H9 (cell line): Measurements from ENCODE around the gene IMPACT. TPM values are rescaled to one million over a fixed set of nuclear protein-coding genes. Genes with fewer than 3 reads are reported as not detected.

Experiments
- DNase-seq: peaks from one replicate; pipeline ENCODE4 v3.0.0-alpha.2; 2017
- H2AFZ ChIP-seq: one replicate; pipeline ENCODE4 v1.6.1; 2013; ENCODE audit warnings: mild to moderate bottlenecking, low read length, control low read depth, moderate library complexity
- H2AK5ac ChIP-seq: 2 replicates; pipeline ENCODE4 v1.6.1; 2013; ENCODE audit warnings: low read length, control low read depth, mixed read lengths; ENCODE audit not compliant: insufficient read length
- H2BK120ac ChIP-seq: one replicate; pipeline ENCODE4 v1.6.1; 2013; ENCODE audit warnings: low read depth, mild to moderate bottlenecking, low read length, control low read depth, inconsistent platforms; ENCODE audit not compliant: poor library complexity, severe bottlenecking
- H2BK12ac ChIP-seq: 2 replicates; pipeline ENCODE4 v1.6.1; 2013; ENCODE audit warnings: low read length, control low read depth, mixed read lengths, low read depth; ENCODE audit not compliant: insufficient read length
- H2BK15ac ChIP-seq: 2 replicates; pipeline ENCODE4 v1.6.1; 2013; ENCODE audit warnings: low read depth, low read length, control low read depth
- H2BK20ac ChIP-seq: one replicate; pipeline ENCODE4 v1.6.1; 2013; ENCODE audit warnings: low read depth, mild to moderate bottlenecking, low read length, control low read depth, inconsistent platforms; ENCODE audit not compliant: poor library complexity, severe bottlenecking
- H2BK5ac ChIP-seq: 2 replicates; pipeline ENCODE4 v1.6.1; 2013; ENCODE audit warnings: low read length, control low read depth, mixed read lengths; ENCODE audit not compliant: insufficient read length
- H3K14ac ChIP-seq: 2 replicates; pipeline ENCODE4 v1.6.1; 2013; ENCODE audit warnings: low read length, control low read depth; ENCODE audit not compliant: insufficient read depth
- H3K18ac ChIP-seq: 2 replicates; pipeline ENCODE4 v1.6.1; 2013; ENCODE audit warnings: low read depth, mild to moderate bottlenecking, mixed read lengths, low read length, control low read depth; ENCODE audit not compliant: insufficient read length
- H3K23ac ChIP-seq: 2 replicates; pipeline ENCODE4 v1.6.1; 2013; ENCODE audit warnings: low read length, control low read depth, mixed read lengths, low read depth; ENCODE audit not compliant: insufficient read length
- H3K23me2 ChIP-seq: 2 replicates; pipeline ENCODE4 v1.6.1; 2013; ENCODE audit warnings: low read depth, mild to moderate bottlenecking, mixed read lengths, low read length, control low read depth; ENCODE audit not compliant: insufficient read length, poor library complexity, severe bottlenecking
- H3K27ac ChIP-seq: 2 replicates; pipeline ENCODE4 v1.5.1; 2013; ENCODE audit warnings: low read length, control low read depth, mixed read lengths, low read depth; ENCODE audit not compliant: insufficient read length
- H3K27me3 ChIP-seq: 2 replicates; pipeline ENCODE4 v1.6.1; 2013; ENCODE audit warnings: low read length, control low read depth, inconsistent platforms; ENCODE audit not compliant: insufficient read depth
- H3K4ac ChIP-seq: 2 replicates; pipeline ENCODE4 v1.6.1; 2013; ENCODE audit warnings: low read depth, mild to moderate bottlenecking, control low read depth, inconsistent platforms, low read length, moderate library complexity
- H3K4me1 ChIP-seq: 2 replicates; pipeline ENCODE4 v1.6.1; 2013; ENCODE audit warnings: low read length, control low read depth, inconsistent platforms; ENCODE audit not compliant: insufficient read depth
- H3K4me2 ChIP-seq: 2 replicates; pipeline ENCODE4 v1.6.1; 2013; ENCODE audit warnings: low read length, control low read depth, mixed read lengths; ENCODE audit not compliant: insufficient read length, insufficient read depth
- H3K56ac ChIP-seq: 2 replicates; pipeline ENCODE4 v1.6.1; 2013; ENCODE audit warnings: low read depth, mild to moderate bottlenecking, mixed read lengths, low read length, control low read depth; ENCODE audit not compliant: insufficient read length
- H3K79me1 ChIP-seq: 2 replicates; pipeline ENCODE4 v1.6.1; 2013; ENCODE audit warnings: low read depth, mild to moderate bottlenecking, moderate library complexity, low read length, control low read depth, inconsistent platforms; ENCODE audit not compliant: insufficient read depth, poor library complexity, severe bottlenecking
- H3K79me2 ChIP-seq: 2 replicates; pipeline ENCODE4 v1.6.1; 2013; ENCODE audit warnings: low read length, control low read depth, inconsistent platforms; ENCODE audit not compliant: insufficient read depth
- H3K9ac ChIP-seq: 2 replicates; pipeline ENCODE4 v1.6.1; 2013; ENCODE audit warnings: low read length, control low read depth, mixed read lengths; ENCODE audit not compliant: insufficient read length; ENCODE audit errors: extremely low read depth
- H3K9me3 ChIP-seq: one replicate; pipeline ENCODE4 v1.6.1; 2013; ENCODE audit warnings: low read depth, low read length, inconsistent platforms; ENCODE audit not compliant: control insufficient read depth
- H3T11ph ChIP-seq: one replicate; pipeline ENCODE4 v1.6.1; 2013; ENCODE audit warnings: mild to moderate bottlenecking, low read length, control low read depth, inconsistent platforms
- H4K20me1 ChIP-seq: one replicate; pipeline ENCODE4 v1.6.1; 2013; ENCODE audit not compliant: control insufficient read depth, insufficient read length, insufficient read depth
- H4K5ac ChIP-seq: 2 replicates; pipeline ENCODE4 v1.6.1; 2013; ENCODE audit warnings: low read depth, mild to moderate bottlenecking, mixed read lengths, low read length, control low read depth; ENCODE audit not compliant: insufficient read length
- H4K8ac ChIP-seq: replicated peaks from 2 replicates; pipeline ENCODE4 v1.6.1; 2013; ENCODE audit warnings: low read length, control low read depth, mixed read lengths, low read depth; ENCODE audit not compliant: insufficient read length
- H4K91ac ChIP-seq: 2 replicates; pipeline ENCODE4 v1.6.1; 2013; ENCODE audit warnings: low read depth, mild to moderate bottlenecking, moderate library complexity, mixed read lengths, low read length, control low read depth; ENCODE audit not compliant: insufficient read length
- H3K27ac Mint-ChIP-seq, 3 experiments: 2 replicates in 2 of 3; 3 replicates in 1 of 3; pipeline ENCODE4 v1.8.0; 2020 to 2021; ENCODE audit warnings: mixed read lengths in 3 of 3, mild to moderate bottlenecking in 1 of 3, moderate library complexity in 1 of 3
- H3K27me3 Mint-ChIP-seq: 2 replicates; pipeline ENCODE4 v1.8.0; 2021; ENCODE audit warnings: low read depth, mild to moderate bottlenecking, moderate library complexity, mixed read lengths
- H3K36me3 Mint-ChIP-seq, 3 experiments: 2 replicates in 2 of 3; 3 replicates in 1 of 3; pipeline ENCODE4 v1.8.0; 2020 to 2021; ENCODE audit warnings: low read depth in 3 of 3, mixed read lengths in 3 of 3; ENCODE audit not compliant: insufficient read depth in 1 of 3
- H3K4me1 Mint-ChIP-seq, 2 experiments: 2 replicates each; pipeline ENCODE4 v1.8.0; 2020; ENCODE audit warnings: mixed read lengths in 2 of 2
- H3K4me3 Mint-ChIP-seq, 2 experiments: 2 replicates in 1 of 2; 3 replicates in 1 of 2; pipeline ENCODE4 v1.8.0; 2020 to 2021; ENCODE audit warnings: mild to moderate bottlenecking in 2 of 2, mixed read lengths in 2 of 2, moderate library complexity in 1 of 2
- H3K9me3 Mint-ChIP-seq, 2 experiments: 2 replicates in 1 of 2; 3 replicates in 1 of 2; pipeline ENCODE4 v1.8.0; 2020; ENCODE audit warnings: mild to moderate bottlenecking in 2 of 2, mixed read lengths in 2 of 2, moderate library complexity in 1 of 2
- WGBS: extraction: QIAGEN DNeasy Blood & Tissue Kit; methylation state at CpG from one replicate; pipeline ENCODE4 v1.1.7; 2013; ENCODE audit warnings: missing lambda C conversion rate, low lambda C conversion rate, mixed read lengths; ENCODE audit not compliant: insufficient read length; ENCODE audit errors: extremely low coverage; 5-methylcytosine and 5-hydroxymethylcytosine counted together
- total RNA-seq: library from RNA; stranded (reverse); gene quantifications from 2 replicates; pipeline ENCODE4 v1.2.1, GENCODE V29; 2021
- TF ChIP-seq, protein P1 (sequence below): fragments of 200-600 bp; sonication (generic); conservative IDR thresholded peaks from 3 replicates; pipeline ENCODE4 v1.8.0; 2021; ENCODE audit warnings: antibody characterized with exemption, mild to moderate bottlenecking

IMPACT gene
- total RNA-seq, 1 experiment from 2014 or later, result 41.9 TPM

GRCh38 chr18:24380163-24380747 lies 46.2 kb upstream of the IMPACT start:
- no peak overlapping the region for H2BK15ac ChIP-seq
- no peaks in the 10 kb centered on the region; the same call in 1 of the 2 replicates for H3K4me1 ChIP-seq
- no peak overlapping the region for H3K14ac ChIP-seq
- no peaks in the 10 kb centered on the region for H3K9me3 ChIP-seq
- H4K8ac ChIP-seq, result no peak overlapping the region
- peak overlapping the region in 1 of 2 experiments; percentile 40; a peak in 2 of 5 replicates for H3K4me3 Mint-ChIP-seq
- no peak overlapping the region for H3K27ac ChIP-seq
- no peak overlapping the region for H4K91ac ChIP-seq
- H2BK120ac ChIP-seq, result no peak overlapping the region
- H3K36me3 Mint-ChIP-seq, result peaks cover 5 to 18% (median 16%) of the 10 kb centered on the region in 3 experiments; a peak in 6 of 7 replicates
- no peaks in the 10 kb centered on the region for H3K9me3 Mint-ChIP-seq
- H3K4me1 Mint-ChIP-seq, result peaks cover 43 to 49% of the 10 kb centered on the region in 2 experiments
- no peak overlapping the region for H3K56ac ChIP-seq
- no peaks in the 10 kb centered on the region for H4K20me1 ChIP-seq
- no peak overlapping the region for H3K9ac ChIP-seq
- H3K23ac ChIP-seq, result no peak overlapping the region
- no peak overlapping the region for H2AK5ac ChIP-seq
- WGBS, result no CpG with 5 or more reads among the region's 6 CpGs
- H3K27me3 Mint-ChIP-seq, result no peaks in the 10 kb centered on the region
- no peak overlapping the region for H2BK5ac ChIP-seq
- no peak overlapping the region for H3K4ac ChIP-seq
- no peak overlapping the region for H2AFZ ChIP-seq
- no peaks in the 10 kb centered on the region for H3K23me2 ChIP-seq
- H3K79me2 ChIP-seq, result no peaks in the 10 kb centered on the region
- no peak overlapping the region for H3K4me2 ChIP-seq
- TF ChIP-seq, protein P1, sequence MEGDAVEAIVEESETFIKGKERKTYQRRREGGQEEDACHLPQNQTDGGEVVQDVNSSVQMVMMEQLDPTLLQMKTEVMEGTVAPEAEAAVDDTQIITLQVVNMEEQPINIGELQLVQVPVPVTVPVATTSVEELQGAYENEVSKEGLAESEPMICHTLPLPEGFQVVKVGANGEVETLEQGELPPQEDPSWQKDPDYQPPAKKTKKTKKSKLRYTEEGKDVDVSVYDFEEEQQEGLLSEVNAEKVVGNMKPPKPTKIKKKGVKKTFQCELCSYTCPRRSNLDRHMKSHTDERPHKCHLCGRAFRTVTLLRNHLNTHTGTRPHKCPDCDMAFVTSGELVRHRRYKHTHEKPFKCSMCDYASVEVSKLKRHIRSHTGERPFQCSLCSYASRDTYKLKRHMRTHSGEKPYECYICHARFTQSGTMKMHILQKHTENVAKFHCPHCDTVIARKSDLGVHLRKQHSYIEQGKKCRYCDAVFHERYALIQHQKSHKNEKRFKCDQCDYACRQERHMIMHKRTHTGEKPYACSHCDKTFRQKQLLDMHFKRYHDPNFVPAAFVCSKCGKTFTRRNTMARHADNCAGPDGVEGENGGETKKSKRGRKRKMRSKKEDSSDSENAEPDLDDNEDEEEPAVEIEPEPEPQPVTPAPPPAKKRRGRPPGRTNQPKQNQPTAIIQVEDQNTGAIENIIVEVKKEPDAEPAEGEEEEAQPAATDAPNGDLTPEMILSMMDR, result no peak
- no peak overlapping the region for H3T11ph ChIP-seq
- DNase-seq, result no peak
- H3K79me1 ChIP-seq, result peaks cover 2% of the 10 kb centered on the region
- no peak overlapping the region for H3K18ac ChIP-seq
- no peak overlapping the region for H4K5ac ChIP-seq
- peak overlapping the region; percentile 72 to 97 (median 95) for H3K27ac Mint-ChIP-seq
- H3K27me3 ChIP-seq, result no peaks in the 10 kb centered on the region
- H2BK12ac ChIP-seq, result no peak overlapping the region
- H2BK20ac ChIP-seq, result no peak overlapping the region
